ENCODE measurements around the gene CCL27. TPM values are rescaled to one million over a fixed set of nuclear protein-coding genes. Genes with fewer than 3 reads are reported as not detected.

Gene CCL27
- total RNA-seq = under 1 TPM in 1 of 2 donors, not detected in 1; 0.67 TPM
- 1 to 10 TPM in 1 of 6 donors, under 1 TPM in 5; 0.49 to 1.6 (median 0.78) TPM for polyA plus RNA-seq (ENCODE audit: insufficient read length in 6 of 6)
- long read RNA-seq, donor 1, partial matches to known transcripts = 0 of 1 reads
- long read RNA-seq, donor 1, other reads (novel, unspliced or antisense) = 0 of 1 reads
- long read RNA-seq, donor 2, partial matches to known transcripts = 0 of 1 reads
- long read RNA-seq, donor 2, other reads (novel, unspliced or antisense) = 0 of 1 reads
- long read RNA-seq, donor 3 = 0 reads
- long read RNA-seq, donor 4 = 0 reads
- long read RNA-seq, donor 5 = 0 reads
- long read RNA-seq, donor 6 = 0 reads
- long read RNA-seq, donor 7 = 0 reads
- long read RNA-seq, donor 8 = 0 reads
- long read RNA-seq, donor 9 = 0 reads
- long read RNA-seq, donor 10 = 0 reads
- long read RNA-seq, donor 11 = 0 reads
- long read RNA-seq, donor 12 = 0 reads

GRCh38 chr9:34662526-34663302 lies at the start of gene CCL27:
Gene CCL27, minus strand, starts transcription at chr9:34662657. Its CDS starts 24 bp downstream, at chr9:34662633.
- ATAC-seq (no peak), DNase-seq (no peak)
- no peak for TF ChIP-seq CTCF (IDR thresholded peaks at IDR 0.05)
- no peak within 1 kb of the TSS for H3K27ac ChIP-seq
- no peaks in the 10 kb centered on the region for H3K9me3 ChIP-seq
- no peaks in the 10 kb centered on the region for H3K36me3 ChIP-seq
- peaks cover 0 to 25% of the 10 kb centered on the region in 2 donors for H3K4me1 ChIP-seq
- no peak within 1 kb of the TSS for H3K4me3 ChIP-seq
- H3K27me3 ChIP-seq = no peaks in the 10 kb centered on the region
- intact Hi-C loops (cut with DNase I) = no loop called here

- Histone ChIP-seq H3K36me3 (no peaks in the 10 kb centered on the region), H3K27ac (no peak overlapping the region), H3K9me3 (no peaks in the 10 kb centered on the region), H3K4me1 (no peaks in the 10 kb centered on the region), H3K4me3 (no peak overlapping the region), H3K27me3 (no peaks in the 10 kb centered on the region)
- intact Hi-C loops (cut with DNase I) = no loop called here
- no peak for DNase-seq
- no peak for TF ChIP-seq CTCF (IDR thresholded peaks at IDR 0.05)
- no peak for ATAC-seq
These were observed 49.7 kb upstream of the CCL27 start for GRCh38 chr9:34712140-34712539.

GRCh38 chr9:34710023-34710422 lies 47.6 kb upstream of the CCL27 start, which contains the start of gene CCL21:
Gene CCL21, minus strand, starts transcription at chr9:34710136. Its CDS starts 70 bp downstream, at chr9:34710066.
- H3K9me3 ChIP-seq = no peaks in the 10 kb centered on the region
- H3K4me3 ChIP-seq = no peak within 1 kb of the TSS
- H3K27me3 ChIP-seq = no peaks in the 10 kb centered on the region
- H3K36me3 ChIP-seq = no peaks in the 10 kb centered on the region
- peak; percentile 17 for ATAC-seq
- TF ChIP-seq CTCF (IDR thresholded peaks at IDR 0.05) = no peak
- H3K4me1 ChIP-seq = no peaks in the 10 kb centered on the region
- peak in 2 of 4 donors; percentile 69 to 83 for DNase-seq
- no peak within 1 kb of the TSS for H3K27ac ChIP-seq
- intact Hi-C loops (cut with DNase I) = no loop called here

GRCh38 chr9:34709196-34709978 lies 46.9 kb upstream of the CCL27 start:
- Histone ChIP-seq H3K27ac (no peak overlapping the region), H3K4me3 (no peak overlapping the region), H3K36me3 (no peaks in the 10 kb centered on the region), H3K27me3 (no peaks in the 10 kb centered on the region), H3K9me3 (no peaks in the 10 kb centered on the region), H3K4me1 (no peaks in the 10 kb centered on the region)
- no peak for TF ChIP-seq CTCF (IDR thresholded peaks at IDR 0.05)
- intact Hi-C loops (cut with DNase I) = no loop called here
- no peak for DNase-seq
- peak; percentile 12 for ATAC-seq

Data from left lung (tissue), 14 donors.